Measurements from ENCODE around the gene CRB2. TPM values are rescaled to one million over a fixed set of nuclear protein-coding genes. Genes with fewer than 3 reads are reported as not detected.

Gene CRB2
- total and polyA plus RNA-seq, 2 donors (not counting 3 experiments of a cell fraction or from before 2014, with no cell fraction given), result not detected

DNA sequence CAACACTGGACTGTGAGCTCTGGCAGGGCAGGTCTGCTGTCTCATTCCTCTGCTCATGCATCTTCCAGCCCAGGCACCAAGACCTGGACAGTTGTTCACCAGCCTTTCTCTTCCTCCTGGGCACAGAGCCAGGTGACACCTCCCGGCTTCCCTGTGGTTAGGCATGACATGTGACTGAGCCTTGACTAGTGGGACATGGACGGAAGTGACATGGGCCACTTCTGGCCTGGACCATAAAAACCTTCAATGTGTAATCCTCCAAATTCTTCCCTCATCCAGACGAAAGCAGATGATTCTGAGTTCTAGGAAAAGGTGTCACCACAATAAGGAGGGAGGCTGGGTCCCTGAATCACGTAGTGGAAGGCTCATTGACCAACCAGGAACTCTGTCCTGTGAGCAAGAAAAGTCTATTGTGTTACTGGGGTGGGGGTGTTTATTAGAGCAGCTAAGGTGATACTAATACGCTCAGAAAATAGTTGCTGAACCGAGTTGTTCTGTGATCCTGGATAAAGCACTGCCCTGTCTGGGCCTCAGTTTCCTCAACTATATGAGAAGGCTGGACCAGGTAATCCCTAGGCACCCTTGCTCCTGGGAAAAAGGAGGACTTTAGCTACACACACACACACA, 26.6 kb upstream of the CRB2 start:
- H4K20me1 ChIP-seq (replicated peaks; ENCODE audit: control insufficient read depth, extremely low read depth, insufficient read depth, low read length), result no peaks in the 10 kb centered on the region
- no peak for FAIRE-seq
- no peak overlapping the region for H3K9ac ChIP-seq (replicated peaks; ENCODE audit: extremely low read depth, insufficient read depth, low read length)
- no peak overlapping the region for H3K4me3 ChIP-seq (replicated peaks in 1 of 3; ENCODE audit: insufficient read depth in 1 of 3, low read depth in 1 of 3, low read length in 3 of 3)
- H2AFZ ChIP-seq (ENCODE audit: low read depth, low read length), result no peak overlapping the region
- no peaks in the 10 kb centered on the region for H3K9me3 ChIP-seq (replicated peaks; ENCODE audit: control insufficient read depth, insufficient read depth, low read length)
- intact Hi-C loops (cut with micrococcal nuclease) (no loop called here), dilution Hi-C loops (cut with MboI; ENCODE audit: extremely low pct_ligation_motif_present, low sequenced_read_pairs) (no loop called here)
- H3K27me3 ChIP-seq (ENCODE audit: control insufficient read depth in 2 of 2, insufficient read depth in 2 of 2, low read length in 2 of 2), result no peaks in the 10 kb centered on the region
- H3K36me3 ChIP-seq (ENCODE audit: control insufficient read depth in 2 of 2, extremely low read depth in 1 of 2, insufficient read depth in 2 of 2, low read length in 2 of 2), result no peaks in the 10 kb centered on the region
- TF ChIP-seq POLR2A (IDR thresholded peaks at IDR 0.05; ENCODE audit: low read depth, low read length), result no peak
- TF ChIP-seq EZH2 (IDR thresholded peaks at IDR 0.05; ENCODE audit: borderline replicate concordance, low read depth, low read length, severe bottlenecking), result no peak
- no peak for TF ChIP-seq POLR2AphosphoS5 (IDR thresholded peaks at IDR 0.05; ENCODE audit: insufficient read depth, low read depth, low read length)
- no peak for TF ChIP-seq GATA2 (IDR thresholded peaks at IDR 0.05; ENCODE audit: insufficient read depth, insufficient read length, low read depth, low read length)
- TF ChIP-seq, protein P1, sequence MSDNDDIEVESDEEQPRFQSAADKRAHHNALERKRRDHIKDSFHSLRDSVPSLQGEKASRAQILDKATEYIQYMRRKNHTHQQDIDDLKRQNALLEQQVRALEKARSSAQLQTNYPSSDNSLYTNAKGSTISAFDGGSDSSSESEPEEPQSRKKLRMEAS (IDR thresholded peaks at IDR 0.05; ENCODE audit: insufficient read depth, insufficient read length), result no peak
- TF ChIP-seq JUN (IDR thresholded peaks at IDR 0.05; ENCODE audit: borderline replicate concordance, insufficient read depth, insufficient read length, low read depth), result no peak
- TF ChIP-seq FOS (IDR thresholded peaks at IDR 0.05; ENCODE audit: borderline replicate concordance, insufficient read depth, low read length), result no peak
- TF ChIP-seq, protein P2, sequence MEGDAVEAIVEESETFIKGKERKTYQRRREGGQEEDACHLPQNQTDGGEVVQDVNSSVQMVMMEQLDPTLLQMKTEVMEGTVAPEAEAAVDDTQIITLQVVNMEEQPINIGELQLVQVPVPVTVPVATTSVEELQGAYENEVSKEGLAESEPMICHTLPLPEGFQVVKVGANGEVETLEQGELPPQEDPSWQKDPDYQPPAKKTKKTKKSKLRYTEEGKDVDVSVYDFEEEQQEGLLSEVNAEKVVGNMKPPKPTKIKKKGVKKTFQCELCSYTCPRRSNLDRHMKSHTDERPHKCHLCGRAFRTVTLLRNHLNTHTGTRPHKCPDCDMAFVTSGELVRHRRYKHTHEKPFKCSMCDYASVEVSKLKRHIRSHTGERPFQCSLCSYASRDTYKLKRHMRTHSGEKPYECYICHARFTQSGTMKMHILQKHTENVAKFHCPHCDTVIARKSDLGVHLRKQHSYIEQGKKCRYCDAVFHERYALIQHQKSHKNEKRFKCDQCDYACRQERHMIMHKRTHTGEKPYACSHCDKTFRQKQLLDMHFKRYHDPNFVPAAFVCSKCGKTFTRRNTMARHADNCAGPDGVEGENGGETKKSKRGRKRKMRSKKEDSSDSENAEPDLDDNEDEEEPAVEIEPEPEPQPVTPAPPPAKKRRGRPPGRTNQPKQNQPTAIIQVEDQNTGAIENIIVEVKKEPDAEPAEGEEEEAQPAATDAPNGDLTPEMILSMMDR (IDR thresholded peaks at IDR 0.05; ENCODE audit: extremely low read depth in 1 of 2, insufficient read depth in 1 of 2, low read depth in 1 of 2, low read length in 2 of 2), result no peak
- no peak for TF ChIP-seq MYC (IDR thresholded peaks at IDR 0.05; ENCODE audit: low read depth, low read length)
- H3K79me2 ChIP-seq (ENCODE audit: control insufficient read depth, insufficient read depth, low read length), result no peaks in the 10 kb centered on the region
- BruUV-seq (replicated peaks), result no TSS peak
- no peaks in the 10 kb centered on the region for H3K4me1 ChIP-seq (ENCODE audit: control insufficient read depth, extremely low read depth, insufficient read depth, low read length)
- H3K27ac ChIP-seq (ENCODE audit: insufficient read depth, low read depth, low read length), result no peak overlapping the region
- no peak overlapping the region for H3K4me2 ChIP-seq (ENCODE audit: insufficient read depth, low read length)
- no peak for DNase-seq (ENCODE audit: low read depth, low spot score)
- ChIA-PET POLR2A (no interaction called here), CTCF (interaction anchor here (1.3 kb wide), 1 partner anchor 21 kb away, joined by 5 read pairs; no protein-coding TSS in a partner anchor)
- H3K9me1 ChIP-seq (replicated peaks; ENCODE audit: control insufficient read depth, extremely low read depth, insufficient read depth, low read length), result no peaks in the 10 kb centered on the region
